Panc1 (cell line): ENCODE measurements around the gene EEIG2. TPM values are rescaled to one million over a fixed set of nuclear protein-coding genes. Genes with fewer than 3 reads are reported as not detected.

Experiments used
- ATAC-seq: fragments of 200-7000 bp; cut with Tn5 transposase; 2 replicates; pipeline ENCODE4 v1.9.1; 2020; ENCODE audit warnings: mild to moderate bottlenecking, moderate library complexity
- BruUV-seq: library from RNA; stranded (reverse); fragments of 400-500 nt; replicated peaks from 2 replicates; lab custom pipeline; 2021; lab: Mats Ljungman, UMichigan
- CTCF ChIA-PET: fragments of 300-600 bp; sonication (Branson Sonifier 250); formaldehyde crosslinking; loops from one replicate; lab custom pipeline; 2022; ENCODE audit warnings: antibody characterized with exemption; lab: Charles Lee
- POLR2A ChIA-PET: fragments of 300-600 bp; sonication (Branson Sonifier 250); formaldehyde crosslinking; loops from one replicate; lab custom pipeline; 2022; ENCODE audit warnings: antibody characterized with exemption; lab: Charles Lee
- DNase-seq: peaks from one replicate; pipeline ENCODE4 v3.0.0-alpha.2; 2010; ENCODE audit warnings: low read depth, low spot score
- H3K27ac ChIP-seq: 2 replicates; pipeline ENCODE4 v1.5.1; 2011; ENCODE audit warnings: mild to moderate bottlenecking, low read length, inconsistent platforms
- H3K27me3 ChIP-seq: fragments of 200-500 bp; sonication (Bioruptor generic); 2 replicates; pipeline ENCODE4 v1.6.0; 2014; ENCODE audit warnings: low read length, inconsistent platforms; ENCODE audit not compliant: control insufficient read depth, insufficient read depth
- H3K36me3 ChIP-seq: fragments of 200-500 bp; sonication (Bioruptor generic); 2 replicates; pipeline ENCODE4 v1.5.1; 2014; ENCODE audit warnings: inconsistent platforms, mild to moderate bottlenecking, low read length, moderate library complexity; ENCODE audit not compliant: control insufficient read depth, insufficient read depth
- H3K4me1 ChIP-seq: 2 replicates; pipeline ENCODE4 v1.5.1; 2011; ENCODE audit warnings: inconsistent platforms, mild to moderate bottlenecking, low read length, moderate library complexity; ENCODE audit not compliant: control insufficient read depth, insufficient read depth
- H3K4me3 ChIP-seq, 2 experiments: 2 replicates each; pipeline ENCODE4 v1.5.1; 2011 to 2012; ENCODE audit warnings: low read depth in 2 of 2, low read length in 2 of 2, mild to moderate bottlenecking in 2 of 2, inconsistent platforms in 1 of 2, moderate library complexity in 1 of 2
- H3K9me3 ChIP-seq: fragments of 200-500 bp; sonication (Bioruptor generic); 2 replicates; pipeline ENCODE4 v1.5.1; 2014; ENCODE audit warnings: low read depth, mild to moderate bottlenecking, inconsistent platforms, low read length, moderate library complexity; ENCODE audit not compliant: control insufficient read depth, insufficient read depth
- CTCF ChIP-seq: fragments of 450-650 bp; IDR thresholded peaks from 2 replicates; pipeline ENCODE4 v1.5.1; 2017; ENCODE audit warnings: mild to moderate bottlenecking
- POLR2AphosphoS5 ChIP-seq: IDR thresholded peaks from 2 replicates; pipeline ENCODE4 v1.6.1; 2012; ENCODE audit warnings: mild to moderate bottlenecking, low read depth, low read length, moderate library complexity
- SIN3A ChIP-seq: IDR thresholded peaks from 2 replicates; pipeline ENCODE4 v1.6.1; 2012; ENCODE audit warnings: low read depth, mild to moderate bottlenecking, low read length, moderate library complexity, borderline replicate concordance; ENCODE audit not compliant: insufficient read depth
- TCF7L2 ChIP-seq: IDR thresholded peaks from 2 replicates; pipeline ENCODE4 v1.6.1; 2011; ENCODE audit warnings: mild to moderate bottlenecking, low read depth, low read length, inconsistent platforms
- in situ Hi-C: cut with HindIII; loops from 2 replicates; pipeline ENCODE4 v1.10.0; 2016; ENCODE audit warnings: low sequenced_read_pairs, low pct_unique_long_range_greater_than_20kb
- intact Hi-C: fragments of 100-400 bp; cut with micrococcal nuclease; formaldehyde crosslinking; loops from one replicate; pipeline ENCODE4 v1.10.0; 2022; ENCODE audit not compliant: unreplicated experiment
- total RNA-seq: library from RNA; stranded (reverse); gene quantifications from one replicate; pipeline ENCODE4 v1.2.1, GENCODE V29; 2021; ENCODE audit not compliant: unreplicated experiment
- TF ChIP-seq, protein P1 (sequence below), 2 experiments: IDR thresholded peaks; 2 replicates each; pipeline ENCODE4 v1.6.1; 2011 to 2012; ENCODE audit warnings: low read depth in 2 of 2, control low read depth in 1 of 2, low read length in 1 of 2, mild to moderate bottlenecking in 1 of 2, moderate library complexity in 1 of 2; ENCODE audit not compliant: insufficient read depth in 1 of 2

Gene EEIG2
- total RNA-seq, 1 experiment from 2014 or later, result 5.4 TPM

GRCh38 chr1:108609483-108610049 is 49.7 kb downstream of the EEIG2 start:
- BruUV-seq, result no TSS peak
- Histone ChIP-seq H3K4me3 (no peak overlapping the region), H3K27me3 (no peaks in the 10 kb centered on the region), H3K9me3 (no peaks in the 10 kb centered on the region), H3K36me3 (no peaks in the 10 kb centered on the region), H3K4me1 (no peaks in the 10 kb centered on the region), H3K27ac (no peak overlapping the region)
- ChIA-PET CTCF (no interaction called here), POLR2A (no interaction called here)
- intact Hi-C loops (no loop called here), in situ Hi-C loops (no loop called here)
- ATAC-seq (no peak), DNase-seq (no peak)
- TF ChIP-seq SIN3A, result no peak
- no peak for TF ChIP-seq POLR2AphosphoS5
- TF ChIP-seq TCF7L2, result no peak
- TF ChIP-seq CTCF, result no peak
- TF ChIP-seq, protein P1, sequence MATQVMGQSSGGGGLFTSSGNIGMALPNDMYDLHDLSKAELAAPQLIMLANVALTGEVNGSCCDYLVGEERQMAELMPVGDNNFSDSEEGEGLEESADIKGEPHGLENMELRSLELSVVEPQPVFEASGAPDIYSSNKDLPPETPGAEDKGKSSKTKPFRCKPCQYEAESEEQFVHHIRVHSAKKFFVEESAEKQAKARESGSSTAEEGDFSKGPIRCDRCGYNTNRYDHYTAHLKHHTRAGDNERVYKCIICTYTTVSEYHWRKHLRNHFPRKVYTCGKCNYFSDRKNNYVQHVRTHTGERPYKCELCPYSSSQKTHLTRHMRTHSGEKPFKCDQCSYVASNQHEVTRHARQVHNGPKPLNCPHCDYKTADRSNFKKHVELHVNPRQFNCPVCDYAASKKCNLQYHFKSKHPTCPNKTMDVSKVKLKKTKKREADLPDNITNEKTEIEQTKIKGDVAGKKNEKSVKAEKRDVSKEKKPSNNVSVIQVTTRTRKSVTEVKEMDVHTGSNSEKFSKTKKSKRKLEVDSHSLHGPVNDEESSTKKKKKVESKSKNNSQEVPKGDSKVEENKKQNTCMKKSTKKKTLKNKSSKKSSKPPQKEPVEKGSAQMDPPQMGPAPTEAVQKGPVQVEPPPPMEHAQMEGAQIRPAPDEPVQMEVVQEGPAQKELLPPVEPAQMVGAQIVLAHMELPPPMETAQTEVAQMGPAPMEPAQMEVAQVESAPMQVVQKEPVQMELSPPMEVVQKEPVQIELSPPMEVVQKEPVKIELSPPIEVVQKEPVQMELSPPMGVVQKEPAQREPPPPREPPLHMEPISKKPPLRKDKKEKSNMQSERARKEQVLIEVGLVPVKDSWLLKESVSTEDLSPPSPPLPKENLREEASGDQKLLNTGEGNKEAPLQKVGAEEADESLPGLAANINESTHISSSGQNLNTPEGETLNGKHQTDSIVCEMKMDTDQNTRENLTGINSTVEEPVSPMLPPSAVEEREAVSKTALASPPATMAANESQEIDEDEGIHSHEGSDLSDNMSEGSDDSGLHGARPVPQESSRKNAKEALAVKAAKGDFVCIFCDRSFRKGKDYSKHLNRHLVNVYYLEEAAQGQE (IDR thresholded peaks at IDR 0.05; ENCODE audit: insufficient read depth in 1 of 2, low read depth in 2 of 2, low read length in 1 of 2), result no peak

Other genes starting within 250 kb of the EEIG2 start
- gene NBPF6, start 109.8 kb upstream of the EEIG2 start, total RNA-seq, result not detected
- gene HENMT1, start 101.0 kb downstream of the EEIG2 start, total RNA-seq, result 23.0 TPM
- gene PRPF38B, start 132.2 kb downstream of the EEIG2 start, total RNA-seq, result 31.7 TPM
- 0.05 TPM for gene FNDC7, start 152.8 kb downstream of the EEIG2 start, total RNA-seq
- gene STXBP3, start 186.6 kb downstream of the EEIG2 start, total RNA-seq, result 27.7 TPM